ENCODE results near the gene KIF25. TPM values are rescaled to one million over a fixed set of nuclear protein-coding genes. Genes with fewer than 3 reads are reported as not detected.

The KIF25 gene
- total RNA-seq, 4 donors from 2014 or later = 0.16 to 1.0 TPM; not detected in 2

- DNase-seq (no peak), ATAC-seq (peak in 1 of 2 donors; percentile 46)
- no peak for TF ChIP-seq CTCF (IDR thresholded peaks at IDR 0.05 in 4 of 5, conservative IDR thresholded peaks at IDR 0.05 in 1 of 5)
- TF ChIP-seq POLR2A (IDR thresholded peaks at IDR 0.05) = no peak
- Histone ChIP-seq H3K9me3 (no peaks in the 10 kb centered on the region), H3K4me3 (no peak overlapping the region), H3K4me1 (peaks cover 0 to 8% of the 10 kb centered on the region in 2 donors), H3K27ac (no peak overlapping the region), H3K27me3 (no peaks in the 10 kb centered on the region), H3K36me3 (no peaks in the 10 kb centered on the region)
- in situ Hi-C loops (cut with MboI; ENCODE audit: low sequenced_read_pairs in 4 of 4) (no loop called here), intact Hi-C loops (cut with DNase I; ENCODE audit: low total_unique reads) (no loop called here)
These were observed 94.2 kb downstream of the KIF25 start for GRCh38 chr6:168091381-168092264.

GRCh38 chr6:168092541-168092940, 95.1 kb downstream of the KIF25 start:
- Histone ChIP-seq H3K4me1 (peaks cover 0 to 8% of the 10 kb centered on the region in 2 donors), H3K36me3 (no peaks in the 10 kb centered on the region), H3K9me3 (no peaks in the 10 kb centered on the region), H3K4me3 (no peak overlapping the region), H3K27ac (no peak overlapping the region), H3K27me3 (no peaks in the 10 kb centered on the region)
- intact Hi-C loops (cut with DNase I; ENCODE audit: low total_unique reads) (no loop called here), in situ Hi-C loops (cut with MboI; ENCODE audit: low sequenced_read_pairs in 4 of 4) (no loop called here)
- DNase-seq (no peak), ATAC-seq (no peak)
- TF ChIP-seq CTCF (IDR thresholded peaks at IDR 0.05 in 4 of 5, conservative IDR thresholded peaks at IDR 0.05 in 1 of 5) (no peak), POLR2A (IDR thresholded peaks at IDR 0.05) (no peak)

GRCh38 chr6:168093071-168093505, 95.6 kb downstream of the KIF25 start:
- Histone ChIP-seq H3K4me3 (no peak overlapping the region), H3K27ac (no peak overlapping the region), H3K4me1 (peaks cover 0 to 5% of the 10 kb centered on the region in 2 donors), H3K36me3 (no peaks in the 10 kb centered on the region), H3K27me3 (no peaks in the 10 kb centered on the region), H3K9me3 (no peaks in the 10 kb centered on the region)
- intact Hi-C loops (cut with DNase I; ENCODE audit: low total_unique reads) = no loop called here
- in situ Hi-C loops (cut with MboI; ENCODE audit: low sequenced_read_pairs in 4 of 4) = no loop called here
- TF ChIP-seq CTCF (IDR thresholded peaks at IDR 0.05 in 4 of 5, conservative IDR thresholded peaks at IDR 0.05 in 1 of 5) = no peak
- TF ChIP-seq POLR2A (IDR thresholded peaks at IDR 0.05) = no peak
- DNase-seq = no peak
- no peak for ATAC-seq

- ATAC-seq (no peak), DNase-seq (no peak)
- H3K9me3 ChIP-seq = no peaks in the 10 kb centered on the region
- no peaks in the 10 kb centered on the region for H3K4me1 ChIP-seq
- no peaks in the 10 kb centered on the region for H3K27me3 ChIP-seq
- intact Hi-C loops (cut with DNase I; ENCODE audit: low total_unique reads) = no loop called here
- TF ChIP-seq POLR2A (IDR thresholded peaks at IDR 0.05) = no peak
- no peak for TF ChIP-seq CTCF (IDR thresholded peaks at IDR 0.05 in 4 of 5, conservative IDR thresholded peaks at IDR 0.05 in 1 of 5)
- in situ Hi-C loops (cut with MboI; ENCODE audit: low sequenced_read_pairs in 4 of 4) = no loop called here
- H3K4me3 ChIP-seq = no peak overlapping the region
- H3K27ac ChIP-seq = no peak overlapping the region
- H3K36me3 ChIP-seq = no peaks in the 10 kb centered on the region
These were observed 96.2 kb downstream of the KIF25 start for GRCh38 chr6:168093634-168094033.

Other genes starting within 250 kb of the KIF25 start
- 10 to 100 TPM; 22.2 to 66.0 (median 30.0) TPM for gene AFDN, start 170.8 kb upstream of the KIF25 start, total RNA-seq
- under 1 TPM in 2 of 4 donors, not detected in 2; 0.04 to 0.12 TPM for gene FRMD1, start 81.5 kb downstream of the KIF25 start, total RNA-seq

All from gastrocnemius medialis (tissue), 4 donors.